GM18868 (cell line): ENCODE results near the gene SF3B2.
"Not testable (repeated sequence)": the region's sequence is repeated elsewhere in the genome, so short reads cannot be mapped to it uniquely, and the experiment has no call there.

ENCODE experiments used
- ATAC-seq: cut with Tn5 transposase; IDR thresholded peaks from one replicate; pipeline ENCODE4 v1.9.1; 2021; ENCODE audit warnings: mild to moderate bottlenecking, moderate library complexity; ENCODE audit not compliant: unreplicated experiment

SF3B2 gene

DNA sequence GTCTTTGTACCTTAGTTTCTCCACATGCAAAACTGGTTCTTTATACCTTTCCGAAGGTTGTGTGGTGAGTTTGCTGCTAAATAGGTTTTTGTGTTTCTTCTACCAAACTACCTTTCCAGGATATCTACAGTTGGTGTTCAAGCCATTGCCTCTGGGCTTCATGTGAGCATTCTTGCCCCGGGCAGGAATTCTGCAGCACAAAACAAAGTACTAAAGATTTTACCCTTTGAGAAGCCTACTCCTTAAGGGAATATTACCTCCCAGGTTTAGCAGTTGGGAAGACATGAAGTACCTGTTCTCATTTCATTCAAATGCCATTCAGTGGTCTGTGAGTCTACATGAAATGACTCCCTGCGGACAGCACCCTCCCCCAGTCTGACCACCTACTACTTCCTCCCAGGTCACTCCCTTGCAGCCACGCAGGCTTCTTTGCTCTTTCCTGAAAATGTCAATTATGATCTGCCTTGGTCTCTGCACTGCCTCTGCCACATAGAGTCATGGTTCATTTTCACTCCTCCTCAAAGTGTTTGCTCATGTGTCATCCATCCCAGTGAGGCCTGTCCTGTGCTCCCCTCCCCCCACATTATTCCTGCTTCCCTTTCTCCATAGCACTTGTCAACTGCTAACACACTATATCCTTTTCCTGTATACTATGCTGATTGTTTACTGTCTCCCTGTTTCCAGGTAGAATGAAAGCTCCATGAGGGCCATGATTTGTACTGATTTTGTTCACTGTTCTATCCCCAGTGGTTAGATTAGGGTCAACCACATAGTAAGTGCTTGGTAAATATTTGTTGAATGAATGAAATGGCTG, 54.8 kb downstream of the SF3B2 start:
- ATAC-seq: no peak

DNA sequence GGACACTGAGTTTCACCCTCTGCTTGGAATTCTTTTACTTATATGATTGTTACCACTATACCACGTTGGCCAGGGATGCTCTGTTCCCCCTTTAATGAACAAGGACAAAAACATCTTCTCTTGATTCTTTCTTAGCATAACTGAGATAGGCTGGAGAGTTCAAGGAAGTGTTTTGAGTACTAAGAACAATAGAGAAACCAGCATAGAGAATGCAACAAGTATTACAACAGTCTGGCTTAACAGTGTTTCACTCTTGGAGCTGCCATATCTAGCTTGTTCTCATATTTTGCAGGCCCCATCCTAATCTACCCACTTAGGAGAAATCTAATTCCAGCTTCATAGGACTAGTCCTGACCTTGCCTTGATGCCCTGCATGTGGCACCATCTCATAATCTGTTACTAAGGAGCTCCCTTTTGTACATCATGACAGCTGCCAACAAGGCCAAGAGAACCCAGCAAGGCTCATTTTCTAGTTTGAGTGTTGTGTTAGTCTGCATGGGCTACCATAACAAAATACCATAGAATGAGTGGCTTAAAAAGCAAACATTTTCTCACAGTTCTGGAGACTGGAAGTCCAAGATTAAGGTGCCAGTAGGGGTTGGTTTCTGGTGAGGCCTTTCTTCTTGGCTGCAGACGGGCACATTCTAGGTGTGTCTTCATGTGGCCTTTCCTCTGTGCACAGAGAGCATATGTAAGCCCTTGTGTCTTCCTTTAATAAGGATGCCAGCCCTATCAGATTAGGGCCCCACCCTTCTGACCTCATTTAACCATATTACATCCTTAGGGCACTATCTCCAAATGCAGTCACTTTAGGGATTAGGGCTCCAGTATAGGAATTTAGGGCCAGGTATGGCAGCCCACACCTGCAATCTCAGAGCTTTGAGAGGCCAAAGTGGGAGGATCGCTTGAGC, 55.7 kb downstream of the SF3B2 start:
- no peak for ATAC-seq

DNA sequence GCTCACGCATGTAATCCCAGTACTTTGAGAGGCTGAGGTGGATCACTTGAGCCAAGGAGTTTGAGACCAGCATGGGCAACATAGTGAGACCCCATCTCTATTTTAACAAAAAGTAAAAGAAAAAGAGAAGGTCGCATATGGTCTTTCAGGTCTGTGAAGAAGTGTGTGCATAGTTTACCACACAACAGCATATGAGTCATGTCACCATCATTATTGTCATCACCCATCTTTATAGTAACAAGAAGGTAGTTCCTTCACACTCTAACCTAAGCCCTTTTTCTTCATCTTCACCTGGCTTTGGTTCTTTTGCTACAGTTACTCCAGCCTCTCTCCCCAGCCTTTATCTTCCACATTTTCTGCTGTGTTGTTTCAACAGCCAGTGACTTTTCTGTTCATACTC, 57.1 kb downstream of the SF3B2 start:
- no peak for ATAC-seq

DNA sequence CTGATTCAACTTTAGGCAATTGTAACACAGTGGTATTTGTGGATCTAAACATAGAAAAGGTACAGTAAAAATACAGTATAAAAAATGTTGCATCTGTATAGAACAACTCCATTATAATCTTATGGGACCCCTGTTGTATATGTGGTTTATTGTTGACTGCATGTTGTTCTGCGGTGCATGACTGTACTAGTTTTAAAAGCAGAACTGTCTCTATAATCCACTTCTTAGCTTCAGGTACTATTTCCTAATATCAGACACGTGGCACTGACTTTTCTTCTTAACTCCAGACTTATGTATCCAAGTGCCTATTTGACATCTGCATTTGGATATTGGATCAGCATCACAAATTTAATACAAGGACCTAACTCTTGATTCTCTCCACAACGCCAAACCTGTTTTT, 59.0 kb downstream of the SF3B2 start:
- ATAC-seq: no peak

DNA sequence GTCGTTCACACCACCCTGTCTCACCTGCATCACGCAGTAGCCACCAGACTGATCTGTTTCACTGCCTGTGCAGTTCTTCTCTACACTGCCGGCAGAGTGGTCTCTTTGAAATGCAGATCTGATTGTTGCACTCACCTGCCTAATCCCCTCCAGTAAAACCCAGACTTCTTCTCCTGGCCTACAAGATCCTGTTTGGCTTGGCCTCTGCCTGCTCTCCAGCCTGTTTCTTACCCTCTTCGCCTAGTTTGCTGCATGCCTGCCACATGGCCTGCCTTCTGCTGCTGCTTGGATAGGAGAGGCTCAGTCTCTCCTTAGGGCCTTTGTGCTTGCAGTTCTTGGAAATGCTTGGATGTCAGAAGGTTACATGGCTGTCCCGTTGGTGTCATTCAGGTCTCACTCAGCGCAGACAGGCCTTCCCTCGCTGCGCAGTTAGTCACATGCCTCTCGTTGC, 59.9 kb downstream of the SF3B2 start:
- ATAC-seq: no peak

DNA sequence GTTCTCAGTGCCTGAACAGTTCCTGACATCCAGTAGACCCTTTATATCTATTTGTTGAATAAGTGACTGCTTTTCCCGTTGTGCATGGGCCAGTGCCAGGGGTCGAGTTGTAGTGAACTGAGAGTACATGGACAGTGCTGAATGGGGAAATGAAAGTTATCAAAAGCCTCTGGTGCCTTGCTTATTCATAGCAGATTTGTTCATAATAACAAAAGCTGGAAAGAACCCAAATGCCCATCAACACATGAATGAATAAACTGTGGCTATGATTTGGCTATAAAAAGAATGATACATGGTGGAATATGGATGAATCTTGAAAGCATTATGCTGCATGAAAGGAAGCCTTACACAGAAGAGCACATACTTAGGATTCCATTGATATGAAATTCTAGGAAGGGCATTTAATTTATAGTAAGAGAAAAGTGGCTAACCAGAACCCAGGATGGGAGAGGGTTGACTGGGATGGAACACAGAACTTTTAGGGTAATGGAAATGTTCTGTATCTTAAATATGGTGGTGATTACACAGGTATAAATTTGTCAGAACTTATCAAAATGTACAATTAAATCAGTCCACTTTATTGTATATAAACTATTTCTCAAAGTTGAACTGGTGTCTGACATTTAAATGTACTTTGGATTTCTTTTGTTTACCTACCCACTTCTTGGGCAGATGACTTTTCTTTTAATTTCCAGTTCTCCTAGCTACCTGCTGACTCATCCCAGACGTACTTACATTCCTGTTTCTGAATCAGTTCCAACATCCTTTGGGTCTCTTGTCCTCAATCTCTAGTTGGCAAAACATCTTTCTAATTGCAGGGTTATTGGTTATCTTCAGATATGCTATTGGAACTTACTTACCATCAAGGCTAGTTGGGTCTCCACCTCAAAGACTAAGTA, 60.7 kb downstream of the SF3B2 start:
- no peak for ATAC-seq

DNA sequence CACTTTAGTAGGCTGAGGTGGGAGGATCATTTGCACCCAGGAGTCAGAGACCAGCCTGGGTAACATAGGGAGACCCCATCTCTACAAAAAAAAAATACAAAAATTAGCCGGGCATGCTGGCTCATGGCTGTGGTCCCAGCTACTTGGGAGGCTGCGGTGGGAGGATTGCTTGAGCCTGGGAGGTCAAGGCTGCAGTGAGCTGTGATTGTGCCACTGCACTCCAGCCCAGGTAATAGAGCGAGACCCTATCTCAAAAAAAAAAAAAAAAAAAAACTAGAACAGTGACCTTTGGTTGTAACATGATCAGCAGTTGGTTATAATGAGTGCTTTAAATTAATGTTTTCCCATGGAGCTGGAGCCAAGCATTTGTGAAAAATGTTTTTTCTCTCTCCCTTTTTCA, 62.8 kb downstream of the SF3B2 start:
- ATAC-seq: not testable (repeated sequence)

DNA sequence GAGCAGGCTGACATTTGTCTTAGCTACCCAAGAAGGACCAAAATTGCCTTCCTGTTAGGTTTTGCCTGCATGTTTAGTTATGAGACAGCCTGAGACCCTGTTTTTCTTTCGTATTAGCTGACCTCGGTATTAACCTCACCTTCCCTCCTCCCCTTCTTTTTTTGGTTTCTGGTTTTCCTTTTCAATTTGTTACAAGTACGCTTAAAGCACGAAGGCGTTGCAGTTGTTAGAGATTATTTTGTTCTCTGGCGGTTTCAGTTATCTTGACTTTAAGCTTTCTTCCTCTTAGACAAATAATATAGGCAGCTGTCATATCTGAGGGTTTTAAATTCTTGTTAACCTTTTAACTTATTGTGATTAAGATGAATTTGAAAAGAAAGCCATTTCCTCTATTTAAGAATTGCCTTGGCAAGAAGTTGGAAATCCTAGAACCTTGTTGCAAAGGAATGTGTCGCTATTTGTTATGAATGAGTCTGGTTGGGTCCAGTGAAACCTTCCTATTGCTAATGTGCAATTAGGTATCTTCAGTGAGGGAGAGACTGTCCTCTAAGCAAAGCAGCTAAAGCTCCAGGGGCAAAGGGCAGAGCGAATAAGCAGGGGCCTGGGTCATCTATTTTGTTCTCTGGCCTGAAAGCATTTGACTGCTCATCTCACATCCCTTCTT, 63.6 kb downstream of the SF3B2 start:
- ATAC-seq: no peak

DNA sequence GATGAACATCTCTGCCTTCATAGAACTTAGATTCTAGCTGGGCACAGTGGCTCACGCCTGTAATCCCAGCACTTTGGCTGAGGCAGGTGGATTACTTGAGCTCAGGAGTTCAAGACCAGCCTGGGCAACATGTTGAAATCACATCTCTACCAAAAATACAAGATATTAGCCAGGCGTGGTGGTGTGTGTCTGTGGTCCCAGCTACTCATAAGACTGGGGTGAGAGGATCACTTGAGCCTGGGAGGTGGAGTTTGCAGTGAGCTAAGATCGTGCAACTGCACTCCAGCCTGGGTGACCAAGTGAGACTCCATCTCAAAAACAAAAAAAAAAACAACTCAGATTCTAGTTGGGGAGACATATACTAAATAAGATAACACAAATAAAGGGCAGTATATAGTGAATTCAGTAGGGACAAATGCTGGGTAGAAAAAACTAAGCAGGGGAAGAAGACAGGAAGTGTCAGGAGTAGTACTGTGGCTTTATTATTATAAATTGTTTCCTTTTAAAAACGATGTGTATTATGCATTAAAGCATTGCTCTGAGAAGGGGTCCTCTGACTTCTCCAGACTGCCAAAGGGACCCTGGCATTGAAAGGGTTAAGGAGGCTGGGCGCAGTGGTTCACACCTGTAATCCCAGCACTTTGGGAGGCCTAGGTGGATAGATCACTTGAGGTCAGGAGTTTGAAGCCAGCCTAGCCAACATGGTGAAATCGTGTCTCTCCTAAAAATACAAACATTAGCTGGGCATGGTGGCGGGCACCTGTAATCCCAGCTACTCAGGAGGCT, 64.6 kb downstream of the SF3B2 start:
- no peak for ATAC-seq

DNA sequence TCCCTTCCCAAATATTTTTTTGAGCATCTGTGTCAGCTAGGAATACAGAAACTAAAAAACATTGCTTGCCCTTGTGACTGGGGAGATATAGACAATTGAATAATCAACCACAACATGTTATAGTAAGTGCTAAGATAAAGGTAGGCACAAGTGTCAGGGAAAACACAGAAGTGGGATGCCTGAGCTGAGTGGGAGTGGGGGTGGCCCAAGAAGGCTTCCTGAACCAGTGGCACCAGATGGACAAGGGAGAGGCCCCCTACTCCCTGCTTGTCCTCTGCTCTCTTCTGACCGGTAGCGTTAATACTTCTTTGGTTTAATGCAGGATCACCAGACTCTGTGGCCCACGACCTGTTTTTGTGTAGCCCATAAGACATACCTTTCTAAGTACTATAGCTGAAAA, 66.7 kb downstream of the SF3B2 start:
- ATAC-seq: no peak
